SK-N-SH treated with all-trans-retinoic acid at 6 μM for 48 hours (cell line): Measurements from ENCODE around the gene CAPN12.
A peak's percentile ranks its signal among the peaks of the same experiment; 100 is the strongest.

Source experiments
- ATAC-seq: fragments of 200-7000 bp; cut with Tn5 transposase; 3 replicates; pipeline ENCODE4 v1.9.1; 2020; ENCODE audit warnings: mild to moderate bottlenecking, moderate library complexity
- BACH2 ChIP-seq: fragments of 250-450 bp; sonication (Bioruptor Pico); IDR thresholded peaks from 2 replicates; pipeline ENCODE4 v1.9.0; 2021; ENCODE audit warnings: mild to moderate bottlenecking, borderline replicate concordance
- ESRRG ChIP-seq: fragments of 250-450 bp; sonication (Bioruptor Pico); IDR thresholded peaks from 2 replicates; pipeline ENCODE4 v1.6.1; 2021; ENCODE audit warnings: mild to moderate bottlenecking
- GLIS3 ChIP-seq: fragments of 250-450 bp; sonication (Bioruptor Pico); IDR thresholded peaks from 2 replicates; pipeline ENCODE4 v1.5.0; 2020; ENCODE audit warnings: mild to moderate bottlenecking, moderate library complexity
- OSR1 ChIP-seq: fragments of 250-450 bp; sonication (Bioruptor Pico); IDR thresholded peaks from 2 replicates; pipeline ENCODE4 v1.8.0; 2022; ENCODE audit warnings: moderate library complexity, mild to moderate bottlenecking, inconsistent platforms
- RARB ChIP-seq: fragments of 250-450 bp; sonication (Bioruptor Pico); IDR thresholded peaks from 2 replicates; pipeline ENCODE4 v1.8.0; 2021; ENCODE audit warnings: mild to moderate bottlenecking, moderate library complexity
- TCF4 ChIP-seq: fragments of 250-450 bp; sonication (Bioruptor Pico); IDR thresholded peaks from 2 replicates; pipeline ENCODE4 v1.8.0; 2021; ENCODE audit warnings: mild to moderate bottlenecking, moderate library complexity, borderline replicate concordance
- TOX ChIP-seq: fragments of 250-450 bp; sonication (Bioruptor Pico); IDR thresholded peaks from 2 replicates; pipeline ENCODE4 v1.8.0; 2021; ENCODE audit warnings: mild to moderate bottlenecking, moderate library complexity, borderline replicate concordance
- ZC3H10 ChIP-seq: fragments of 250-450 bp; sonication (Bioruptor Pico); IDR thresholded peaks from 2 replicates; pipeline ENCODE4 v1.5.1; 2021; ENCODE audit warnings: mild to moderate bottlenecking, moderate library complexity
- ZFP3 ChIP-seq: fragments of 250-450 bp; sonication (Bioruptor Pico); IDR thresholded peaks from 2 replicates; pipeline ENCODE4 v1.5.0; 2020; ENCODE audit warnings: mild to moderate bottlenecking, moderate library complexity
- ZFP30 ChIP-seq: fragments of 450-650 bp; formaldehyde crosslinking; IDR thresholded peaks from 2 replicates; pipeline ENCODE4 v1.5.0; 2022; ENCODE audit warnings: mild to moderate bottlenecking, moderate library complexity
- ZNF565 ChIP-seq: fragments of 450-650 bp; formaldehyde crosslinking; conservative IDR thresholded peaks from 2 replicates; pipeline ENCODE4 v1.5.0; 2020; ENCODE audit warnings: low read depth, mild to moderate bottlenecking, moderate library complexity
- ZNF70 ChIP-seq: fragments of 450-650 bp; formaldehyde crosslinking; IDR thresholded peaks from 2 replicates; pipeline ENCODE4 v1.5.0; 2020; ENCODE audit warnings: mild to moderate bottlenecking, moderate library complexity
- ZNF8 ChIP-seq: fragments of 450-650 bp; formaldehyde crosslinking; IDR thresholded peaks from 2 replicates; pipeline ENCODE4 v1.5.0; 2020; ENCODE audit warnings: mild to moderate bottlenecking, moderate library complexity
- TF ChIP-seq, protein P1 (sequence below): fragments of 250-450 bp; sonication (Bioruptor Pico); IDR thresholded peaks from 2 replicates; pipeline ENCODE4 v1.8.0; 2021; ENCODE audit warnings: low read depth, mild to moderate bottlenecking, moderate library complexity, borderline replicate concordance
- TF ChIP-seq, protein P2 (sequence below): fragments of 250-450 bp; sonication (Bioruptor Pico); IDR thresholded peaks from 2 replicates; pipeline ENCODE4 v1.5.0; 2020; ENCODE audit warnings: mild to moderate bottlenecking, moderate library complexity
- TF ChIP-seq, protein P3 (sequence below): fragments of 250-450 bp; sonication (Bioruptor Pico); IDR thresholded peaks from 2 replicates; pipeline ENCODE4 v1.5.1; 2020; ENCODE audit warnings: low read depth, mild to moderate bottlenecking, moderate library complexity
- TF ChIP-seq, protein P4 (sequence below): fragments of 250-450 bp; sonication (Bioruptor Pico); IDR thresholded peaks from 2 replicates; pipeline ENCODE4 v1.5.1; 2021; ENCODE audit warnings: mild to moderate bottlenecking, moderate library complexity

CAPN12 gene

DNA sequence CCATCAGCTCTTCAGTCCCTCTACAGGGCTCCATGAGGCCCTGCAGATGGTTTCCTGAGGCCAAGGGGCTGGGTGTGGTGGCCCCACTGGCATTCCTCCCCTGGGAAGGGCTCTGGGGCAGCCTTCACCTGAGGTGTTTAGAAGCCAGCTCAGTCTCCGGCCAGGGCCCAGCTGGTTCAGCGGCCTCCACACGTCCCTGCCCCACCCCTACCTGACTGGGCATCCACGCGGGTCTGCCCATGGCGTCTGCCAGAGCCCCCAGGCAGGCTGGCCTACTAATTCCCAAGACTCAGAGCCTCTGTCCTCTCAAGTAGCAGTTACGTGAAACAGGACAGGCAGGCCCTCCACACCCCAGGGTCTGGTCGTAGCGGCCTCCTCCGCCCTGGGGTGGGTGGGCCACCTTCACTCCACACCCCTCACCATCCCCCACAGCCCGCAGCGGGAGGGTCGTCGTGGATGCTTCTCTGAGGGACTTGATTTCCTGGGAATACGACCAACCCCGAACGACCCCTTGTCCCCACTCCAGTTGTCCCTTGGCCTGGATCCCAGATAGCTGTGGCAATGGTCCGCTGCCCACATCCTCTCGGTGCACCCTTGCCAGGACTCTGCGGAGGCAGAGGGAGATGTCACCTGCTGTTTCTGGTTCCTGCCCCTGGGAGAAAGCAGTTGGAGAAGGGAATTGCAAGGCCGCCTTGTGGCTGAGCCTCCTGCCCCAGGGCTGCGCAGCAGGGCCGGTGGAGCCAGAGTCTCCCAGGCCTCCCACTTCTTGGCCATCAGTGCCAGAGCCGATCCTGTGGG lies 24.3 kb downstream of the CAPN12 start:
- ATAC-seq, result no peak
- TF ChIP-seq TOX (no peak), ZNF70 (CRISPR knock-in tag) (no peak), RARB (CRISPR knock-in tag) (no peak)

DNA sequence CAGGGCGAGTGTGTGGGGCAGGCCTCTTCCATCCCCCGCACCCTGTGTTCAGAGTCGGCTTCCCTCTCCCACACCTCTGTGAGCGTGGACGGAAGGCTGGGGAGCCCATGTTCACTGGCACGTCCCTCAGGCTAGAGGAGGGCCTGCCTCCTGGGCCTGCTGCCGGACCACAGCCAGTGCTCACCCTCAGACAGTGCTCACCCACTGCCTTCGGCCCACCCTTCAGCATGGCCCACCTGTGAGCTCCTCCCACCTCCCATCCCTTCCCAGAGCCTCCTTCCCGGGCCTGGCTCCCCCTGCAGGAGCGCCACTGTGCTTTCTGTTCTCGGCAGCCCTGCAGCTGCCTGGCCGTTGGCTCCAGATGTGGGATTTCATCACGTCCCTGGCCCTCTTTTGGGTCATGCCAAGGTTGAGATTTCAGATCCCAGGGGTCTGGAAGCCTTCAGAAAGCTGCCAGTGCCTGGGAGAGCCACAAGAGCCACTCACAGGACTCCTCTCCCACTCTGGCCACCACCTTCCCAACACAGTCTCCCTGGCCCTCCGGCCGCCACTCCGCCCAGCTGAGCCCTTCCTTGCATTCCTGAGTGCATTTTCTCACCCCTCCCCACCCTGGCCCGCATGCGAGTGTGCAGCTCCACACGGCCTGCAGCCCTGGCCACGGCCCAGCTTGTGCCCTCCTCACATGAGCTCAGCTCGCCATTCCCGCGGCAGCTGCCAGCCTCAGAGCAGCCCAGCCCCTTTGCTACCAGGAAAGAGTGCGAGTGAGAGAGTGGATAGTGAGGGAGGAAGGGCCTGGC lies 25.3 kb downstream of the CAPN12 start:
- peak; percentile 45 for ATAC-seq
- no peak for TF ChIP-seq ESRRG (CRISPR knock-in tag)
- TF ChIP-seq ZNF565 (CRISPR knock-in tag), result no peak
- no peak for TF ChIP-seq ZFP30 (CRISPR knock-in tag)
- TF ChIP-seq BACH2, result no peak
- TF ChIP-seq OSR1, result no peak
- TF ChIP-seq, protein P1, sequence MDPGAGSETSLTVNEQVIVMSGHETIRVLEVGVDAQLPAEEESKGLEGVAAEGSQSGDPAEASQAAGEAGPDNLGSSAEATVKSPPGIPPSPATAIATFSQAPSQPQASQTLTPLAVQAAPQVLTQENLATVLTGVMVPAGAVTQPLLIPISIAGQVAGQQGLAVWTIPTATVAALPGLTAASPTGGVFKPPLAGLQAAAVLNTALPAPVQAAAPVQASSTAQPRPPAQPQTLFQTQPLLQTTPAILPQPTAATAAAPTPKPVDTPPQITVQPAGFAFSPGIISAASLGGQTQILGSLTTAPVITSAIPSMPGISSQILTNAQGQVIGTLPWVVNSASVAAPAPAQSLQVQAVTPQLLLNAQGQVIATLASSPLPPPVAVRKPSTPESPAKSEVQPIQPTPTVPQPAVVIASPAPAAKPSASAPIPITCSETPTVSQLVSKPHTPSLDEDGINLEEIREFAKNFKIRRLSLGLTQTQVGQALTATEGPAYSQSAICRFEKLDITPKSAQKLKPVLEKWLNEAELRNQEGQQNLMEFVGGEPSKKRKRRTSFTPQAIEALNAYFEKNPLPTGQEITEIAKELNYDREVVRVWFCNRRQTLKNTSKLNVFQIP (CRISPR knock-in tag), result no peak
- TF ChIP-seq, protein P2, sequence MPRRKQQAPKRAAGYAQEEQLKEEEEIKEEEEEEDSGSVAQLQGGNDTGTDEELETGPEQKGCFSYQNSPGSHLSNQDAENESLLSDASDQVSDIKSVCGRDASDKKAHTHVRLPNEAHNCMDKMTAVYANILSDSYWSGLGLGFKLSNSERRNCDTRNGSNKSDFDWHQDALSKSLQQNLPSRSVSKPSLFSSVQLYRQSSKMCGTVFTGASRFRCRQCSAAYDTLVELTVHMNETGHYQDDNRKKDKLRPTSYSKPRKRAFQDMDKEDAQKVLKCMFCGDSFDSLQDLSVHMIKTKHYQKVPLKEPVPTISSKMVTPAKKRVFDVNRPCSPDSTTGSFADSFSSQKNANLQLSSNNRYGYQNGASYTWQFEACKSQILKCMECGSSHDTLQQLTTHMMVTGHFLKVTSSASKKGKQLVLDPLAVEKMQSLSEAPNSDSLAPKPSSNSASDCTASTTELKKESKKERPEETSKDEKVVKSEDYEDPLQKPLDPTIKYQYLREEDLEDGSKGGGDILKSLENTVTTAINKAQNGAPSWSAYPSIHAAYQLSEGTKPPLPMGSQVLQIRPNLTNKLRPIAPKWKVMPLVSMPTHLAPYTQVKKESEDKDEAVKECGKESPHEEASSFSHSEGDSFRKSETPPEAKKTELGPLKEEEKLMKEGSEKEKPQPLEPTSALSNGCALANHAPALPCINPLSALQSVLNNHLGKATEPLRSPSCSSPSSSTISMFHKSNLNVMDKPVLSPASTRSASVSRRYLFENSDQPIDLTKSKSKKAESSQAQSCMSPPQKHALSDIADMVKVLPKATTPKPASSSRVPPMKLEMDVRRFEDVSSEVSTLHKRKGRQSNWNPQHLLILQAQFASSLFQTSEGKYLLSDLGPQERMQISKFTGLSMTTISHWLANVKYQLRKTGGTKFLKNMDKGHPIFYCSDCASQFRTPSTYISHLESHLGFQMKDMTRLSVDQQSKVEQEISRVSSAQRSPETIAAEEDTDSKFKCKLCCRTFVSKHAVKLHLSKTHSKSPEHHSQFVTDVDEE (CRISPR knock-in tag), result no peak
- TF ChIP-seq GLIS3, result no peak
- no peak for TF ChIP-seq TCF4 (CRISPR knock-in tag)
- TF ChIP-seq TOX, result no peak
- TF ChIP-seq ZNF70 (CRISPR knock-in tag), result no peak
- TF ChIP-seq ZC3H10 (CRISPR knock-in tag), result no peak
- TF ChIP-seq ZFP3, result no peak
- TF ChIP-seq, protein P3, sequence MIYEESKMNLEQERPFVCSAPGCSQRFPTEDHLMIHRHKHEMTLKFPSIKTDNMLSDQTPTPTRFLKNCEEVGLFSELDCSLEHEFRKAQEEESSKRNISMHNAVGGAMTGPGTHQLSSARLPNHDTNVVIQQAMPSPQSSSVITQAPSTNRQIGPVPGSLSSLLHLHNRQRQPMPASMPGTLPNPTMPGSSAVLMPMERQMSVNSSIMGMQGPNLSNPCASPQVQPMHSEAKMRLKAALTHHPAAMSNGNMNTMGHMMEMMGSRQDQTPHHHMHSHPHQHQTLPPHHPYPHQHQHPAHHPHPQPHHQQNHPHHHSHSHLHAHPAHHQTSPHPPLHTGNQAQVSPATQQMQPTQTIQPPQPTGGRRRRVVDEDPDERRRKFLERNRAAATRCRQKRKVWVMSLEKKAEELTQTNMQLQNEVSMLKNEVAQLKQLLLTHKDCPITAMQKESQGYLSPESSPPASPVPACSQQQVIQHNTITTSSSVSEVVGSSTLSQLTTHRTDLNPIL (CRISPR knock-in tag), result no peak

DNA sequence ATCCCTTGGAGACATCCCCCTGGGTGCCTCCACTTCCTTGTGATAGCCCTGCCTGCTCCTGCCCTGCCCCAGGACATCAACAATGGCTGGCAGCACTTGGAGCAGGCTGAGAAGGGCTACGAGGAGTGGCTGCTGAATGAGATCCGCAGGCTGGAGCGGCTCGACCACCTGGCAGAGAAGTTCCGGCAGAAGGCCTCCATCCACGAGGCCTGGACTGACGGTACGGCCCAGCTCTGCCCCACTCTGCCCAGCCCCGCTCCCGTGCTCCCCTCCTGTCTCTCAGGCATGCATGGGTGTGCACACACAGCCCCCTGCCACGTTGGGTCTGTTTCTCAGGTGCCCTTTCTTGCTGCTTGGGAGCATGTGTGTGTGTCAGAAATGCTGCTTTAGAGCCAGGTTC lies 26.4 kb downstream of the CAPN12 start:
- no peak for ATAC-seq
- TF ChIP-seq, protein P2 (CRISPR knock-in tag), result no peak

DNA sequence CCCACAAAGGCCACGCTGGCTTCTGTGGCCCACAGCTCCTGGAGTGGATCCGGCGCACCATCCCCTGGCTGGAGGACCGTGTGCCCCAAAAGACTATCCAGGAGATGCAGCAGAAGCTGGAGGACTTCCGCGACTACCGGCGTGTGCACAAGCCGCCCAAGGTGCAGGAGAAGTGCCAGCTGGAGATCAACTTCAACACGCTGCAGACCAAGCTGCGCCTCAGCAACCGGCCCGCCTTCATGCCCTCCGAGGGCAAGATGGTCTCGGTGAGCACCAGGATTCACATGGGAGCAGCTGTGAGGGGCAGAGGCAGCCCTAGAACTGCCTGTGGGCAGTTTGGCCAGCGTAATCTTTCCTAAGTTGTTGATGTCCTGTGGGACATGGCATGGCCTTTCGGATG lies 27.2 kb downstream of the CAPN12 start:
- TF ChIP-seq, protein P1 (CRISPR knock-in tag), result no peak
- TF ChIP-seq, protein P4, sequence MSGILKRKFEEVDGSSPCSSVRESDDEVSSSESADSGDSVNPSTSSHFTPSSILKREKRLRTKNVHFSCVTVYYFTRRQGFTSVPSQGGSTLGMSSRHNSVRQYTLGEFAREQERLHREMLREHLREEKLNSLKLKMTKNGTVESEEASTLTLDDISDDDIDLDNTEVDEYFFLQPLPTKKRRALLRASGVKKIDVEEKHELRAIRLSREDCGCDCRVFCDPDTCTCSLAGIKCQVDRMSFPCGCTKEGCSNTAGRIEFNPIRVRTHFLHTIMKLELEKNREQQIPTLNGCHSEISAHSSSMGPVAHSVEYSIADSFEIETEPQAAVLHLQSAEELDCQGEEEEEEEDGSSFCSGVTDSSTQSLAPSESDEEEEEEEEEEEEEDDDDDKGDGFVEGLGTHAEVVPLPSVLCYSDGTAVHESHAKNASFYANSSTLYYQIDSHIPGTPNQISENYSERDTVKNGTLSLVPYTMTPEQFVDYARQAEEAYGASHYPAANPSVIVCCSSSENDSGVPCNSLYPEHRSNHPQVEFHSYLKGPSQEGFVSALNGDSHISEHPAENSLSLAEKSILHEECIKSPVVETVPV (CRISPR knock-in tag), result no peak
- TF ChIP-seq, protein P3 (CRISPR knock-in tag), result no peak
- TF ChIP-seq ZNF8 (no peak), ZNF565 (CRISPR knock-in tag) (no peak), ESRRG (CRISPR knock-in tag) (no peak)
- TF ChIP-seq, protein P2 (CRISPR knock-in tag), result no peak
- ATAC-seq, result no peak
